PFSK-1 (cell line): Measurements from ENCODE around the gene ILK.

Experiments used
- FOXP2 ChIP-seq: optimal IDR thresholded peaks from 2 replicates; pipeline ENCODE3; 2011; ENCODE audit warnings: borderline replicate concordance, control low read depth, inconsistent platforms; ENCODE audit not compliant: insufficient read depth; ENCODE audit errors: extremely low read length, extremely low read depth
- POLR2AphosphoS5 ChIP-seq: IDR thresholded peaks from 2 replicates; pipeline ENCODE4 v1.6.1; 2012; ENCODE audit warnings: low read depth, mild to moderate bottlenecking, control low read depth, low read length, moderate library complexity
- SIN3A ChIP-seq: IDR thresholded peaks from 2 replicates; pipeline ENCODE4 v1.6.1; 2012; ENCODE audit warnings: mild to moderate bottlenecking, low read length, moderate library complexity, borderline replicate concordance; ENCODE audit not compliant: insufficient read depth
- TAF1 ChIP-seq: IDR thresholded peaks from 2 replicates; pipeline ENCODE4 v1.6.1; 2012; ENCODE audit warnings: low read length, control low read depth, borderline replicate concordance; ENCODE audit not compliant: insufficient read depth
- TF ChIP-seq, protein P1 (sequence below), 2 experiments: IDR thresholded peaks; 2 replicates each; pipeline versions ENCODE4 v1.6.1 to v1.8.0; 2011 to 2012; ENCODE audit warnings: low read depth in 2 of 2, low read length in 2 of 2, control low read depth in 1 of 2, inconsistent platforms in 1 of 2, mild to moderate bottlenecking in 1 of 2, moderate library complexity in 1 of 2; ENCODE audit not compliant: insufficient read depth in 1 of 2

Gene ILK

DNA sequence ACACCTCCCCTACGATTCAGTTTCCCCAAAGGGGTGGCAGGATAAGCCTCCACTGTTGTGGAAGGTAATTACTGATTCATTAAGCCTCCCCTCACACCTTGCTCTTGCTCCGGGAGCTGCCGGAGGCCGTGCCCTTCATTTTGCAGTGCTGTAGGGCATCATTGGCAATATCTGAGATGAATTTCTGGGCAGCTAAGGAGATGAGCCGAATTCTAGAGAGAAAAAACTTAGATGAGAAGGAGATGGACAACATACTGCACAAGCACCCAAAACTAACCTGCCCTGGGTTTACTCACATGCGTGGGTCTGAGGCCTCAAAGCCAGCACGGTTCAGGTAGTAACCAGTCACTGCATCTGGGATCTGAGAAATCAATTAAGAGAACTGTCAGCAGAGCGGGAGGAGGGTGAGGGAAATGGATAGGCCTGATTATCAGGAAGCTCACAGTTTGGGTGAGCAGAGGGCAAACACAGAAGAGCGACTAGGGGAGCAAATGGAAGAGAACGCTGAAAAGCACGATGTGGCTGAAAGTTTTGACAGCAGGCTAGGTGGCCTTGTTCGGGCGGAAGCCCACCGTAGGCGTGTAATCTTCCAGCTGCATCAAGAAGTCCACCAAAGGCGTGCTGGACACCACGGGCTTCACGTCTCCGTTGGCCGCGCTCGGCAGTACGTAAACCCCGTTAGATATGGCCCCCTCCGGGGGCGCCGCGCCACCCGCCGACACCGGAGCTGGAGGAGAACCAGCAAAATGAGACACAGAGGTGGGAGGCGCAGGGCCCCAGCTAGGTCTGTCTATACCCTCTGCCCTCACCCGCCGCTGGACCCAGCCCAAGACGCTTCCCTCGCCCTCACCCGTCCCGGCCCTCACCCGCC, 7.8 kb downstream of the ILK start:
- TF ChIP-seq SIN3A (no peak), POLR2AphosphoS5 (peak; percentile 58; the same call in 1 of the 2 replicates), FOXP2 (no peak), TAF1 (peak; percentile 55; the same call in 1 of the 2 replicates)
- TF ChIP-seq, protein P1, sequence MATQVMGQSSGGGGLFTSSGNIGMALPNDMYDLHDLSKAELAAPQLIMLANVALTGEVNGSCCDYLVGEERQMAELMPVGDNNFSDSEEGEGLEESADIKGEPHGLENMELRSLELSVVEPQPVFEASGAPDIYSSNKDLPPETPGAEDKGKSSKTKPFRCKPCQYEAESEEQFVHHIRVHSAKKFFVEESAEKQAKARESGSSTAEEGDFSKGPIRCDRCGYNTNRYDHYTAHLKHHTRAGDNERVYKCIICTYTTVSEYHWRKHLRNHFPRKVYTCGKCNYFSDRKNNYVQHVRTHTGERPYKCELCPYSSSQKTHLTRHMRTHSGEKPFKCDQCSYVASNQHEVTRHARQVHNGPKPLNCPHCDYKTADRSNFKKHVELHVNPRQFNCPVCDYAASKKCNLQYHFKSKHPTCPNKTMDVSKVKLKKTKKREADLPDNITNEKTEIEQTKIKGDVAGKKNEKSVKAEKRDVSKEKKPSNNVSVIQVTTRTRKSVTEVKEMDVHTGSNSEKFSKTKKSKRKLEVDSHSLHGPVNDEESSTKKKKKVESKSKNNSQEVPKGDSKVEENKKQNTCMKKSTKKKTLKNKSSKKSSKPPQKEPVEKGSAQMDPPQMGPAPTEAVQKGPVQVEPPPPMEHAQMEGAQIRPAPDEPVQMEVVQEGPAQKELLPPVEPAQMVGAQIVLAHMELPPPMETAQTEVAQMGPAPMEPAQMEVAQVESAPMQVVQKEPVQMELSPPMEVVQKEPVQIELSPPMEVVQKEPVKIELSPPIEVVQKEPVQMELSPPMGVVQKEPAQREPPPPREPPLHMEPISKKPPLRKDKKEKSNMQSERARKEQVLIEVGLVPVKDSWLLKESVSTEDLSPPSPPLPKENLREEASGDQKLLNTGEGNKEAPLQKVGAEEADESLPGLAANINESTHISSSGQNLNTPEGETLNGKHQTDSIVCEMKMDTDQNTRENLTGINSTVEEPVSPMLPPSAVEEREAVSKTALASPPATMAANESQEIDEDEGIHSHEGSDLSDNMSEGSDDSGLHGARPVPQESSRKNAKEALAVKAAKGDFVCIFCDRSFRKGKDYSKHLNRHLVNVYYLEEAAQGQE (IDR thresholded peaks at IDR 0.05; ENCODE audit: insufficient read depth in 1 of 2, low read depth in 2 of 2, low read length in 2 of 2) = 0 out of 4 replicates have a peak, but pooled peaks of 1 of the 2 experiments have one; percentile 13

DNA sequence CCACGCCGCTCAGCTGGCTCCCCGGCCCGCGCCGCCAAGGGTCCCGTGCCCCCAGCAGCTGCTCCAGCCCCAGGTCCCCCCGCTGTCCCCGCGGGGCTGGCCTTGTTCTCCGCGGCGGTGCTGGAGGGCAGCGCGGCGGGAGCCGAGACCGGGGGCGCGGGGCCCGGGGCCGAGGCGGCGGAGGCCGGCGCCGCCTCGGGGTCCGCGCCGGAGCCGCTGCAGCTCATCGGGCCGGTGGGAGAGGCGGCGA, 8.3 kb downstream of the ILK start:
- TF ChIP-seq FOXP2 = no peak
- TF ChIP-seq, protein P1 (IDR thresholded peaks at IDR 0.05; ENCODE audit: insufficient read depth in 1 of 2, low read depth in 2 of 2, low read length in 2 of 2) = no peak
- TF ChIP-seq SIN3A = no peak

DNA sequence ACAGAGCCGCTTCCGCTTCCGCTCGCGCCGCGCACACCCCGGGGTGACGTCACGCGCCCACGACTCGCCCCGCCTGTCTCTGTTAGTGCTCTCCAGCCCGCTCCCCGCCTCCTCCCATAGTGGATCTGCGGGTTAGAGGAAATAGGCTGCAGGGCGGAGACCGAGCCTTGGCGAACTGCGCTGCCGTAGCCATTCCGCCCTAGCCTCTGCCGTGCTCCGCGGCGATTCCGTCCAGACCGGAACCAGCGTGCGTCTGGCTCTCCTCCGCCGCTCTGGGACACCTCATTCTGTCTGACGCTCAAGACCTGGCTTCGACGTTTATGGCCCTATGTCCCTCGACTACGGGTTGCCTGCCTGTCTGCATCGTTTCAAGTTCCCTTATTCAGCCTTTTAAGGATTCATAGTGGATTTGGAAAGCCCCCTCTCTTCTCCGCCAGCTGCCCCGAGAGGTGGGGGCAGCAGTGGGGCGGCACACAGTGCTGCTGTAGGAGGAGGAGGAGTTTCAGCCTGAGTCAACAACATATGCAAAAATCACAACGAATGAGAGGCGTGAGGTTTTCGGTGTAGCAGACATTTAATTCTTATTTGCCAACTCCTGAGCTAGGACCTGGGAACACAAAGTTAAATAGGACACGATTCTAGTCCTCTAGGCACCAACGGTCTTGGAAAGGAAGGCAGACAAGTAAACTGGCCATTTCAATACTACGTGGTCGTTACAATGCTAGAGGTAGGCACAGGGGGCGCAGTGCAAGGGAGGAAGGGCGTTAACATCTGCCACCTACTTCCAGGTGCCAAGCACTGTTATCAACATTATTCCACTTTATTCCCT, 8.9 kb downstream of the ILK start, which contains the start of gene TAF10:
TAF10 (minus strand) TSS at position 4 of the 829 bp plus-strand sequence. CDS start 27 bp downstream, outside the sequence.
- TF ChIP-seq FOXP2 (peak; percentile 98), SIN3A (peak; percentile 82; the same call in 1 of the 2 replicates), POLR2AphosphoS5 (peak; percentile 92), TAF1 (peak; percentile 92)
- TF ChIP-seq, protein P1 (IDR thresholded peaks at IDR 0.05; ENCODE audit: insufficient read depth in 1 of 2, low read depth in 2 of 2, low read length in 2 of 2) = peak; percentile 45 to 60; a peak in 2 of 4 replicates

DNA sequence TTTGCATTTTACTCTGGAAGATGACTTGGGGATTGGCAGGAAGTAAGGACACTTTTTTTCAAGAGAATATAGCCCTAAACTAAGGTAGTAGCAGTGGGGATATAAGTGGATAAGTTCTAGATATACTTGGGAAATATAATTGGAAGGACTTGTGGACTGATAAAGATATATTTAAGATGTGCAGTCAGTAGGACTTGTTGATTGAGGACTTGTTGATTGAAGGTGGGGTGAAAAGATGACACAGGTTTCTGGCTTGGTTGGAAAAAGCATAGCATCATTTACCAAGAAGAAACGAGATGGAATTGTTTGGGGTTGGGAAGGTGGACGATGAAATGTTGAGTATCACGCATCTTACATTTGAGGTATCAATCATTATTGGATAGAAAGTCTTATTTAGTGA, 9.9 kb downstream of the ILK start:
- TF ChIP-seq POLR2AphosphoS5 (no peak), FOXP2 (no peak), TAF1 (no peak), SIN3A (no peak)
- TF ChIP-seq, protein P1 (IDR thresholded peaks at IDR 0.05; ENCODE audit: insufficient read depth in 1 of 2, low read depth in 2 of 2, low read length in 2 of 2) = no peak
